ENCODE results near the gene ROBO1.
"Not testable (repeated sequence)": the region's sequence is repeated elsewhere in the genome, so short reads cannot be mapped to it uniquely, and the experiment has no call there.

Gene ROBO1
- total RNA-seq, result 0.10 to 5.5 (median 0.67) reads per million in 17 experiments

- no peak for DNase-seq
Measured at GRCh38 chr3:79767905-79768267, at the start of gene ROBO1. TSS of gene ROBO1 (minus strand) at chr3:79767998.

- DNase-seq, result no peak
Measured at GRCh38 chr3:79817224-79817623, 49.4 kb upstream of the ROBO1 start.

GRCh38 chr3:79815478-79815877 lies 47.7 kb upstream of the ROBO1 start:
- DNase-seq, result no peak

- DNase-seq, result no peak
Measured at GRCh38 chr3:79810581-79810980, 42.8 kb upstream of the ROBO1 start.

- no peak for DNase-seq
Measured at GRCh38 chr3:79810092-79810491, 42.3 kb upstream of the ROBO1 start.

DNA sequence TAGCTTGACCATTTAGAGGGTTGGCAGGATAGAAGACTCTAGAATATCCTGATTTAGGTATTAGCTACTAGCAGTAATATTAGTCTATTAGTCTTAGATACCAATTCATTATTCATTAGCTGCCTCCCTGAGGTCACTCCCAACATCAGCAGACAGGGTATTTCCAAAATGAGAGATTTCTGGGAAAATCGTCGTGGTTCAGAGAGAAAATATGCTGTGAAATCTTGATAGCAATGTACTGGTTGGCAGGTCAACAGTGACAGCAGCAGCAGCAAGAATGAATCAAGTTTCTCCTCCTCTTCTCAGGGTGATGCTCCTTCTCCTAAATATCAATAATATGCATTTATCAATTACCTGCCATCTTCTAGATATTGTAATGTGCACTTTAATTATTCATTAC lies 41.3 kb upstream of the ROBO1 start:
- no peak for DNase-seq

DNA sequence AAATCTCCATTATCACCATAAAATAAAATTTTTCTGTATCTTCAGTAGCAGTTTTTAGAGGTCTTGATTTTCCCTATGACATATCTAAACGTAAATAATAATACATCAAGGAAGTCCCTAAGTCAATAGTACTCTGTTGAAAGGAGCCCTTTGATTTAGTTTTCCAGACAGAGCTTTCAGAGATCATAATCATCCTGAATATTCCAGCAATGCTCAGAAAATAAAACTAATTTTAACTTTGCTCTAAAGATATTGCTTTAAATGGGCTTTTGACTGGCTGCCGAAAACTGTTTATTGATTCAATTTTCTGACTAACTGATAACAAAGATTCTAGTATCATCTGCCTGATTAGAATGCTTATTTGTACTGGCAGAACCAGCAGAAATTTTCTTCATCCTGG lies 40.7 kb upstream of the ROBO1 start:
- DNase-seq, result no peak

DNA sequence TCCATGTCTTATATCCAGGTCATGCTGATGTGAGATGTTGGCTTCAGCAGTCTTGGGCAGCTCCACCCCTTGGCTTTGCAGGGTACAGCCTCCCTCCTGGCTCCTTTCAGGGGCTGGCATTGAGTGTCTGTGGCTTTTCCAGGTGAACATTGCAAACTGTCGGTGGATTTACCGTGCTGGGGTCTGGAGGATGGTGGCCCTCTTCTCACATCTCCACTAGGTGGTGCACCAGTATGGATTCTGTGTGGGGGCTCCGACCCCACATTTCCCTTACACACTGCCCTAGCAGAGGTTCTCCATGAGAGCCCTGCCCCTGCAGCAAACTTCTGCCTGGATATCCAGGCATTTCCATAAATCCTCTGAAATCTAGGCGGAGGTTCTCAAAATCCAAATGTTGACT lies 22.4 kb upstream of the ROBO1 start:
- DNase-seq, result not testable (repeated sequence)

- no peak for DNase-seq
Measured at GRCh38 chr3:79773291-79773690, 5.5 kb upstream of the ROBO1 start.

DNA sequence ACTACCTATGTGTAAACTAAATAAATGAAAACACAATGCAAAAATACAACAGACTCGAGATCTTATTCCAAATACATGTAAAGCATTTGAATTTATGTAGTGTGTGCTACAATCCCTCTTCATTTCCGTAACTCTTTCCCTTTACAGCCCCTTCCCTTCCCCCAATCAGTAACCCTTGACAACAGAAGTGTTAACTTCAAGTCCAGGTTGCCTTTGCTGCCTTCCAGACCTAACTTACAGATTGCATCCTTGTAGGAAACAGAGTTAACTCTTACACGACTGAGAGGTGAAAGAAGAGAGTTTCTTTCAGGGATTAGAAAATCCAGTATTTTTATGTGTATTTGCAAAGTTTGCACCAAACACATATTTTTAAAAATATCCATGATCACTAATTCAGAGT lies 1.4 kb upstream of the ROBO1 start:
- DNase-seq, result no peak

GRCh38 chr3:79767194-79767904 lies 449 bp downstream of the ROBO1 start:
- no peak for DNase-seq

GRCh38 chr3:79766496-79767193 lies 1.2 kb downstream of the ROBO1 start:
- DNase-seq, result no peak

GRCh38 chr3:79765911-79766310 lies 1.9 kb downstream of the ROBO1 start:
- DNase-seq, result no peak

DNA sequence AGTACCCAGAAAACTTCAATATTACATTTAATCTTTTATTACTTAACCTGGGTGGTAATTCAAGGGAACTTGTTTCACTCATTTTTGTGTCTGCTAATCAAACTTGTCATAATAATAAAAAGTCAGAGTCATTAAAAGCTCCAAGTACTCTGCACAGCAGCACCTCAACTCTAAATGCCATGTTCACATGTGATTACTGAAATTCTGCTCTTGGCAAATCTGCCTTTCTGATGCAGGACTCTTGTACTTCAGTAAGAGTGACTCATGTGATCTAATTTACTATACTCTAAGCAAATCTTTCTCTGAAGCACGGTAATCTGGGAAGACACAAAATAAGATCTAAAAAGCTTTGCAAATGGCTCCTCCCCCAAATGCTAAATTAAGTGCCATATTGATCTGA lies 6.4 kb downstream of the ROBO1 start:
- no peak for DNase-seq

DNA sequence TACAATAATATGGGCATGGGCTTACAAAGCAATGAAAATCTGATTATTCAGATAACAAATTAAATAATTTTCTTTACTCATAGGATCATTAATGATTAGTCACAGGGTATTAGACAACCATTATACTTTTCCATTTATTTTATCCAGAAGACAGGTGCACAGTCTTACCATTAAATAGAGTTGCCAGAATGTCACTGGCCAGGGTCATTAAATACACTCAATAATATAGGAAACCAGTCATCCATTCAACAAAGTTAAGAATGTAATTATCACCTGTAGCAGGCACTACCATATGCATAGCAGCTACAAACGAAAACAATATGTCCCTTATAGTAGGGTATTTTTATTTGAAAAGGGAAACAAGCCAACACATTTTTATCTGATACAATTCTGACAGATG lies 16.1 kb downstream of the ROBO1 start:
- no peak for DNase-seq

DNA sequence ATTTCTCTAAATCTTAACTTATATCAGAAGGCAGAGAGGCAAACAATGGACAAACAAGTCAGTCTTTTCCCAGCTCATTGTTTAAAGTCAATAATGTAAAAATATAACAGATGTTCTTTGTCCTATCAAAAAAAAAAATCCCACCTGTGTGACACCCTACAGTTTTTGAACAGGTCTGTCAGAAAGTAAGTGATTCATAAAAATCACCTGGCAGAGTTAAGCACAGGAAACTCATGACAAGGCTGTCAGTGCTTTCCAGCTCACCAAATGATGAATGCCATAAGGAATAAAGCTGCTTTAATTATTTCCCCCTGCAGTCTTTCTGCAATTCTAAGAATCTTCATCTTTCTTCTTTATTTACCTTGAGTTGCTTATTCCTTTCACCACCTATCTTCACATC lies 30.3 kb downstream of the ROBO1 start:
- DNase-seq, result no peak

- DNase-seq, result no peak
Measured at GRCh38 chr3:79729096-79729495, 38.7 kb downstream of the ROBO1 start.

DNA sequence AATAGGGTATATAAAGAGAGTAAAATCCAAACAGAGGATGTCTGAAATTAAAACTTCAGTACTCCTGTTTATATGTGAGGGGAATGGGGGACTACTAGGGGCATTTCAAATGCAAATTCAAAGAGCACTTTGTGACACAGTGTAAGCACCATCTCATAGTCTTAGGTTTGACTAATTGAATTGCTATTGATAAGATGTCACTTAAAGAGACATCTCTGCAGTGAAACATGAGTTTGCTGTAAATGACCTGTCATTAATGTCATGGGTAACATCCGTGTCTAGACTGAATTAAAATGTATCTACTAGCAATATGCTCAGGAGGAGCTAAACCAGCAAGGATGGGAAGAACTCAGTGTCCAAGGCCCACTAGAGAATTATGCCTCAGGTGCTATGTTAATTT lies 41.0 kb downstream of the ROBO1 start:
- no peak for DNase-seq

DNA sequence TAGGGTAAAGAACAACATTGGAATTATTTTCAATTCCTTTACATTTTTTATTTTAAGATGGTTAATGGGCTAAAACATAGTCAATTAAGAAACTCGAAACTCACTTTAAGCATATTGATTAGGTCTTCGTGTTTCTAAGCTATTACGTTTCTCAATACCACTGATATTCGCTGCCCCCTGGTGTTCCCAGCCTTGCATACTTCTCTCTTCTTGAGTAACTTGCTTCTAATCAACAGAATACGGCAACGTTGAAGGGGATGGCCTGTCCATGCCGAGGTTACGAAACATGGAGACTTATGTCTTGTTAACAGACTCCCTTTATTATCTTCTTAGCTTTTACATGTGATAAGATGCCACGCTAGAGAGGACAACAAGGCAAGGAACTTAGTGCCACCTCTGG lies 43.6 kb downstream of the ROBO1 start:
- DNase-seq, result no peak

- DNase-seq, result no peak
Measured at GRCh38 chr3:79690072-79690471, 77.7 kb downstream of the ROBO1 start.

- DNase-seq, result no peak
Measured at GRCh38 chr3:79685108-79685507, 82.7 kb downstream of the ROBO1 start.

- DNase-seq, result no peak
Measured at GRCh38 chr3:79684041-79684440, 83.8 kb downstream of the ROBO1 start.

- no peak for DNase-seq
Measured at GRCh38 chr3:79672731-79673130, 95.1 kb downstream of the ROBO1 start.

DNA sequence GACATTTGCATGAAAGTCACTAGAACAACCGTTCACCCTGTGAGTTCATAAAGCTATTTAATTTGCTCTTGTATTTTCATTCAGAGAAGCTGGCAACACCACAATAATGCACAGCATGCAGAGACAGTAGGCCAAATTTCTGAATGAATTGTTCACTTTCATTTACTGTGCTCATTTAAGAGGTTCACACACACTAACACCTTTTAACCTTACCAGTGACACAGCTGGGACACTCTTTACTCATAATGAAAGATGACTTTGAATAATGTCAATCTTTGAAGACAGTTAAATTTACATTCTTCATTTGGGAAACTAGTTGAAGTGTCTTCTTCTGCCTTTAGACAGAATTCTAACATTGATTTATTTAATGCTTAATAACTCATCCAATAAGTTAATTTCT lies 95.7 kb downstream of the ROBO1 start:
- DNase-seq, result no peak

GRCh38 chr3:79670178-79670577 lies 97.6 kb downstream of the ROBO1 start:
- DNase-seq, result no peak
